HG03066 (cell line): ENCODE data around the gene RAB3C.

Source experiments
- ATAC-seq: cut with Tn5 transposase; IDR thresholded peaks from one replicate; pipeline ENCODE4 v1.9.1; 2021; ENCODE audit warnings: low read depth; ENCODE audit not compliant: unreplicated experiment

RAB3C gene

DNA sequence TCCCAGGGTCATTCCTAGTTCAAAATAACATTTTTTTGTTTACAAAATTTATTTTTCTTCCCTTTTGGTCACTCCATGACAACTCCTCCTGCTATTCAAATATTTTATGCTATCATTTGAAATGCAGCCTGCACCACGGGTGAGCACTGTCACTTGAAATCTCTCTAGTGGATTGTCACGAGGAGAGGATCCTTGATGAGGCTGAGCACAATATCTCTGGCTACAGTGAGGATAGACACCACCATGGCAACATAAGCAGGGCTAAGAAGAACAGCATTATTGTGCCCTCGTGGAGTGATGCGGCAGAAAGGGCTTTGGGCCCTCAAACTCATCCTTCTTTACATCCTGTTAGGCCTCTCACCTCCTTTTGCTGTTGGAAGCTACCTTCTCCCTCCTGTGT is 321.9 kb downstream of the RAB3C start:
- ATAC-seq, result no peak

DNA sequence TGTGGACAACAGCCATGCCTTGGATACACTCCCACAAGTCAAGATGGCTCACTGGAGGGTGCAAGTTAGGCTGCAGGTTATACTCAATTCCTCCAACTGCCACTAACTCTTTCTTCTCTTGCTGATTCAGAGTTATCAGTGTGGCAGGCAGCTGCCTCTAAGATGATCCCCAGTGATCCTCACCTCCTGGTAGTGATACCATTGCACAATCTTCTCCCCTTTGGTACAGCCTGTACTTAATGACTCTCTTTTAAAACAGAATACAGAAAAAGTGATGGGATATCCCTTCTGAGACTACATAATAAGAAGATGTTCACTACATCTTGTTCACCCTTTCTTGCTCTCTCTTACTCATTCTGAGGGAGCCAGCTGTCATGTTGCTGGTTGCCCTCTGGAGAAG is 323.1 kb downstream of the RAB3C start:
- no peak for ATAC-seq
